Dendritic cell treated with granulocyte-macrophage colony-stimulating factor and Interleukin-4, amounts not matched to agents 40 ng/mL and 50 ng/mL, for 4 days (primary cell): ENCODE measurements around the gene DNAH14.
A peak's percentile ranks its signal among the peaks of the same experiment; 100 is the strongest.
"Not testable (repeated sequence)": the region's sequence is repeated elsewhere in the genome, so short reads cannot be mapped to it uniquely, and the experiment has no call there.

Experiments used
- H3K27ac Mint-ChIP-seq: one replicate; pipeline ENCODE4 v1.8.0; 2022; ENCODE audit warnings: mild to moderate bottlenecking, mixed read lengths
- H3K27me3 Mint-ChIP-seq: one replicate; pipeline ENCODE4 v1.8.0; 2022; ENCODE audit warnings: mild to moderate bottlenecking, mixed read lengths
- H3K36me3 Mint-ChIP-seq: one replicate; pipeline ENCODE4 v1.8.0; 2022; ENCODE audit warnings: low read depth, mixed read lengths
- H3K4me1 Mint-ChIP-seq: one replicate; pipeline ENCODE4 v1.8.0; 2022; ENCODE audit warnings: low read depth, mixed read lengths
- H3K4me3 Mint-ChIP-seq: one replicate; pipeline ENCODE4 v1.8.0; 2022; ENCODE audit warnings: mild to moderate bottlenecking, moderate library complexity, mixed read lengths
- H3K9me3 Mint-ChIP-seq: one replicate; pipeline ENCODE4 v1.8.0; 2022; ENCODE audit warnings: mixed read lengths
- intact Hi-C: fragments of 100-400 bp; cut with micrococcal nuclease; formaldehyde crosslinking; loops from one replicate; pipeline ENCODE4 v1.15.0; 2022

DNAH14 gene

DNA sequence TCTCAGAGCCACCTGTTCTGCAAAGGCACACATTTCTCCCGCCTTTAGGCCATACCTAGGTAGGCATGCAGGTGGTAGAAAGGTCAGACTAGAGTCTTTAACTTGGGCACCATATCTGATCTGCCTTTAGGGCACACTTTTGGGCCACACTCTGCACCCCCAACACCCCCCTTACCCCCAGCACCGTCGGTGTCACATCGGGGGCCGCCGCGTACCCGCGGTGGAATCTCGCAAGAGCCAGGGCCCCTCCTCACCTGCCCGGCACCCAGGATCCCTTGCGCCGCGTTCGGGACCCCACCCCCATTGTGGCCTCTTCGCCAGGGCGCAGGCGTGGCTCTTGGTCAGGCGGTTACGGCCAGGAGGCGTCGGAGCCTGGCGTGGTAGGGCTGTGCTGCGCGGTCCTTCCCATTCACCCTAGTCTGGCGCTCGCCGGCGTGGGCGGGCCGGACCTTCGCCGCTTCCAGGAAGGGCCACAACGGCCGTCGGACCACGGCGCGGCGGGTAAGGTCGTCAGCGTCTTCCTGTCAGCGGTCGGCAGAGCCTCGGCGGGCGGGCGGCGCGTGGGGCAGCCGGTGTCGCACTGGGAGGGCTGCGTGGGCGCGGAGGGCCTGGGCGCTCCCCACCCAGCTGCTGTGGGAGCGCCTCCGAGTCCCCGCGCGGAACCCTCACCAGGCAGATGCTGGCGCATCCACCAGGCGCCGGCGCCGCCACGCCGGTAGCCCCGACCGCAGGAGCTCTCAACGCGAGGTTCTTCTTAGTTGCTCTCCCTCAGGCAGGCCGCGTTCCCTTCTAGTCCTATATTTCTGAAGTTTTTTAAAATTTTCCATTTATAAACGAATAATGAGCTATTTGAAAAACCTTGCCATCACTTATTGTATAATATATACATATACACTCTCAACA, at the start of gene DNAH14:
Gene DNAH14, plus strand, starts transcription at position 341 of the 903 bp plus-strand sequence. CDS start 23,028 bp downstream, outside the sequence.
- intact Hi-C loops = no loop called here
- Mint-ChIP-seq H3K4me1 (peaks cover 17% of the 10 kb centered on the region), H3K27ac (peak within 1 kb of the TSS; percentile 58), H3K9me3 (peaks cover 32% of the 10 kb centered on the region), H3K4me3 (peak within 1 kb of the TSS; percentile 74), H3K27me3 (peaks cover 13% of the 10 kb centered on the region), H3K36me3 (no peaks in the 10 kb centered on the region)

DNA sequence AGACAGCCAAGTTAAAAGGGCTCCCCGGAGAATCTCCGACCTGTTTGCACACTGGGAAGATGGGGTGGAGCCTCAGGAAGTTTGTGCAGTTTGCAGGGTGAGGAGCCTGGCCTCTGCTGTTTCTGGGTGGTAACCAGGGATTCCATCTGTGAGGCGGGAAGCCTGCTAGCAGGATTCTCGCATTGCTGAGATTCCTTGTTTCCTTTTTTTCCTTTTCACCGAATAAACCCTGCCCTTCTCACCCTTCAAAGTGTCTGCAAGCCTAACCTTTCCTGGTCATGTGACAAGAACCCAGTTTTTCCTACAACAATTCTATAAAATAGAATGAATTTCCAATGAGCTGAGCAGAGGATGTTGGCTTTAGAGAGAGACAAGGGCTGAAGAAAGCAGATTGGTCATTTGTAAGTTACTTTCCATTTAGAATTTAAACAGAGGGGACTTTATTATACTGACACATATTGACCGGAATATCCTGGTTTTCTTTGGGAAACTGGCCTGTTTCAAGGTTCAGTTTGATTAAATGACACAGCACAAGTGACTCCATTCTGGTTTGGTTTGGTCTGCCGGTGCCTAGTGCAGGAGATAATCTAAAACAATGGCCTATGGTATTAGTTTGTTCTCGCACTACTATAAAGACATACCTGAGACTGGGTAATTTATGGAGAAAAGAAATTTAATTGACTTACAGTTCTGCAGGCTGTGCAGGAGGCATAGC, 48.7 kb upstream of the DNAH14 start:
- Mint-ChIP-seq H3K4me3 (no peak overlapping the region), H3K27ac (no peak overlapping the region), H3K4me1 (no peaks in the 10 kb centered on the region), H3K36me3 (no peaks in the 10 kb centered on the region), H3K9me3 (peaks cover 12% of the 10 kb centered on the region), H3K27me3 (peaks cover 5% of the 10 kb centered on the region)
- intact Hi-C loops = no loop called here

DNA sequence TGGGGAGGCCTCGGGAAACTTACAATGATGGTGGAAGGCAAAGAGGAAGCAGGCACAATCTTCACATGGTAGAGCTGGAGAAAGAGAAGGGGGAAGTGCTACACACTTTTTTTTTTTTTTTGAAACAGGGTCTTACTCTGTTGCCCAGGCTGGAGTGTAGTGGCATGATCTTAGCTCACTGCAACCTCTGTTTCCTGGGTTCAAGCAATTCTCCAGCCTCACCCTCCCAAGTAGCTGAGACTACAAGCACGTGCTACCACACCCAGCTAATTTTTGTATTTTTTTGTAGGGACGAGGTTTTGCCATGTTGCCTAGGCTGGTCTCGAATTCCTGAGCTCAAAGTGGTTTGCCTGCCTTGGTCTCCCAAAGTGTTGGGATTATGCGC, 48.2 kb upstream of the DNAH14 start:
- H3K4me3 Mint-ChIP-seq, H3K27ac Mint-ChIP-seq, intact Hi-C loops, H3K27me3 Mint-ChIP-seq, H3K4me1 Mint-ChIP-seq, H3K36me3 Mint-ChIP-seq: not testable (repeated sequence)
- peaks cover 18% of the 10 kb centered on the region for H3K9me3 Mint-ChIP-seq

DNA sequence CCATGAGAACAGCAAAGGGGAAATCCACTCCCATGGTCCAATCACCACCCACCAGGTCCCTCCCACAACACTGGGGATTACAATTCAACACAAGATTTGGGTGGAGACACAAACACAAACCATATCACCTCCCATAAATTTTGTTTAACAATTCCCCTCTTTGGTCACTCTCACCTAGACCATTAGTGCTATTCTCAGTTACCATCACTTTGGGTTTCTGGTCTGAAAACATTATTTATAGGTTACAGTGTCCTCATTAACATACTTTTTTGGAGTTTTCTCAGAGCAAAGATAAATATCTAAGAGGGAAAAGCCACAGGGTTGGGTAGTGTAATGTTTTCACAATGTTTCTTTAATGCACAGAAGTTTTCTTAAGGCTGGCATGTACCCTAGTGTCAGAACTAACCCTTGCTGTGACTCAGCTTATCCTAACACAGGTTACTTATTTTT, 47.7 kb upstream of the DNAH14 start:
- intact Hi-C loops = no loop called here
- Mint-ChIP-seq H3K27ac (no peak overlapping the region), H3K4me3 (no peak overlapping the region), H3K27me3 (no peaks in the 10 kb centered on the region), H3K9me3 (peaks cover 23% of the 10 kb centered on the region), H3K4me1 (no peaks in the 10 kb centered on the region), H3K36me3 (no peaks in the 10 kb centered on the region)

DNA sequence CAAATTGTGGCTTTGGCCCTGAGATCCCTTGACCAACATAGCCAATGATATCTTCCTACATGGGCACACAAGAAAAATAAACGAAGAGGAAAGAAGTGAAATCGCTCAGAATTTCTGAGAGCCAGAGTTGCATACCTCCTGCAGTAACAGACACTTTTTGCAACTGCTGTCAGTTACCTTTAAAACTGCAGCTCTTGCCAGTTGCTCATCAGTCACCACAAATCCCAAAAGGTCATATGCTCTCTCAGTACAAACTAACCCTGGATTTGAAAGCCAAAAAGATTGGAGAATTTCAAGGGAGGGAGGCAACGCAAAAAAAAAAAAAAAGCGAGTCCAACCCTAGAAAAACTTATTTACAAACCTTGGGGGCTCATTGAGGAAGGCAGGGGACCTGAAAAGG, 47.2 kb upstream of the DNAH14 start:
- H3K4me3 Mint-ChIP-seq = no peak overlapping the region
- no peaks in the 10 kb centered on the region for H3K36me3 Mint-ChIP-seq
- no peaks in the 10 kb centered on the region for H3K27me3 Mint-ChIP-seq
- H3K4me1 Mint-ChIP-seq = no peaks in the 10 kb centered on the region
- H3K27ac Mint-ChIP-seq = no peak overlapping the region
- intact Hi-C loops = no loop called here
- peaks cover 24% of the 10 kb centered on the region for H3K9me3 Mint-ChIP-seq

DNA sequence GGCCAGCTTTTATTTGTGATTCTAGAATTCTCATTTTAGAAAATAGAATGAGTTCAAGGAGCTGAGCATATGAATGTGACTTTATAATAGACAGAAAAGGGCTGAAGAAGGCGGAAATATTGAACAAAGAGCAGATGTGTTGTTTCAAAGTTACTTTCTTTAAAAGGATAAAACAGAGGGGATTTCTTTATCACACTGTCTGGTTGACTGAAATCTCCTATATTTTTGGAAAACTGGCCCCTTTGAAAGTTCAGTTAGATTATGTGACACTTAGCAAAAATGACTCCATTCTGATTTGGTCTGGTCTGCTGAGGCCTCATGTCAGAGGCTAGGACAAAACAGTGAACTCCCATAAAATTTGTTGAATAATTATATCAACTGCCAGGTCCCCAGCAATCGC, 46.4 kb upstream of the DNAH14 start:
- no peaks in the 10 kb centered on the region for H3K4me1 Mint-ChIP-seq
- H3K9me3 Mint-ChIP-seq = peaks cover 24% of the 10 kb centered on the region

DNA sequence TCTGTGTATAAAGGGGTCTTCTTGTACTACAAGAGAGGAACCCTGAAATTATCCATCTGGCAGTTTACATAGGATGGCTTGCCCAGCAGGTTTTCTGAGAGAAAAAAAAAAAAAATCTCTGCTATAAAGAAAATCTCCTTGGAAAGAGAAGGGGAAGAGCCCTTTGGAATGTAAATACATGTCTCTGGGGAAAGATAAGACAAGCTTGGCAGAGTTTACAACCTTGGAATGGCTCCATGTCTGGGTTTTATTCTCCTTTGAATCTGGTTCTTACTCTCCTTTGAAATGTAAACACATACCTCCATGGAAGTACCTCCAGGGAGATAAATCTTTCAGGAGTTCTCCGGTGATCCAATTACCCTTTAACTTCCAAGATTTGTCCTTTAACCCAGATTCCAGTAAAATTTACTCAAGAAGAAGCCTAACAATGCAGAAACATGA, 45.1 kb upstream of the DNAH14 start:
- H3K36me3 Mint-ChIP-seq = no peaks in the 10 kb centered on the region
- no peaks in the 10 kb centered on the region for H3K4me1 Mint-ChIP-seq
- H3K27me3 Mint-ChIP-seq = no peaks in the 10 kb centered on the region
- H3K27ac Mint-ChIP-seq = no peak overlapping the region
- H3K9me3 Mint-ChIP-seq = peaks cover 24% of the 10 kb centered on the region
- H3K4me3 Mint-ChIP-seq = no peak overlapping the region
- intact Hi-C loops = no loop called here

More for the DNA sequence above, 46.4 kb upstream of the DNAH14 start:
- intact Hi-C loops = no loop called here
- Mint-ChIP-seq H3K27ac (no peak overlapping the region), H3K27me3 (no peaks in the 10 kb centered on the region), H3K36me3 (no peaks in the 10 kb centered on the region), H3K4me3 (no peak overlapping the region)

DNA sequence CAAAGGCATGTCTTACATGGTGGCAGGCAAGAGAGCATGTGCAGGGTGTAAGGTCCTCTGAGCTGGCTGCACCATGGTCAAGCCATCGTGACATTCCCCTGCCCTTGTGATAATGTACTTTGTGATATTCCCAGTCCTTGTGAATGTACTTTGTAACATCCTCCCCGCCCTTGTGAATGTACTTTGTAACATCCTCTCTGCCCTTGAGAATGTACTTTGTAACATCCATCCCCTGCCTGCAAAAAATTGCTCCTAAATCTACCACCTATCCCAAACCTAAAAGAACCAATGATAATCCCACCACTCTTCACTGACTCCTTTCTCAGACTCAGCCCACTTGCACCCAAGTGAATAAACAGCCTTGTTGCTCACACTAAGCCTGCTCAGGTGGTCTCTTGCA, 44.1 kb upstream of the DNAH14 start:
- peaks cover 24% of the 10 kb centered on the region for H3K9me3 Mint-ChIP-seq
- H3K27me3 Mint-ChIP-seq, H3K36me3 Mint-ChIP-seq, intact Hi-C loops, H3K4me3 Mint-ChIP-seq, H3K4me1 Mint-ChIP-seq, H3K27ac Mint-ChIP-seq: not testable (repeated sequence)

DNA sequence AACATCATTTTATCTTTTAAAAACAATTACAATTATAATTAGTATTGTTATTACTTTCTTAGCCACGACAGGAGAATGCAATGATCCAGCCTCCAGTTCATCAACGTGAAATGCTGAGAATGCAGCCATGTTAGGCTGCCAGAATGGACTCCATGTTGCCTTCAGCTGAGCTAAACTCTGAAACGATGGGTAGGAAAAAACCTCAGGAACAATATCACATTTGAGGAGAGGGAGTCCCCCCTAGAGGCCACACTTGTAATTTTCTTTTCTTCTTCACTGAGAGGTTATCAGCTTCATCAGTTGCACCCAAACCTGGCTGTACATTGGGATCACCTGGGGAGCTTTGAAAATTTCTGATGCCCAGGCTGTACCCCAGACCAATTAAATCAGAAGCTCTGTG, 34.6 kb upstream of the DNAH14 start:
- H3K9me3 Mint-ChIP-seq = peaks cover 9% of the 10 kb centered on the region
- no peaks in the 10 kb centered on the region for H3K4me1 Mint-ChIP-seq
- H3K4me3 Mint-ChIP-seq = no peak overlapping the region
- no peaks in the 10 kb centered on the region for H3K36me3 Mint-ChIP-seq
- H3K27ac Mint-ChIP-seq = no peak overlapping the region
- no peaks in the 10 kb centered on the region for H3K27me3 Mint-ChIP-seq
- intact Hi-C loops = no loop called here

DNA sequence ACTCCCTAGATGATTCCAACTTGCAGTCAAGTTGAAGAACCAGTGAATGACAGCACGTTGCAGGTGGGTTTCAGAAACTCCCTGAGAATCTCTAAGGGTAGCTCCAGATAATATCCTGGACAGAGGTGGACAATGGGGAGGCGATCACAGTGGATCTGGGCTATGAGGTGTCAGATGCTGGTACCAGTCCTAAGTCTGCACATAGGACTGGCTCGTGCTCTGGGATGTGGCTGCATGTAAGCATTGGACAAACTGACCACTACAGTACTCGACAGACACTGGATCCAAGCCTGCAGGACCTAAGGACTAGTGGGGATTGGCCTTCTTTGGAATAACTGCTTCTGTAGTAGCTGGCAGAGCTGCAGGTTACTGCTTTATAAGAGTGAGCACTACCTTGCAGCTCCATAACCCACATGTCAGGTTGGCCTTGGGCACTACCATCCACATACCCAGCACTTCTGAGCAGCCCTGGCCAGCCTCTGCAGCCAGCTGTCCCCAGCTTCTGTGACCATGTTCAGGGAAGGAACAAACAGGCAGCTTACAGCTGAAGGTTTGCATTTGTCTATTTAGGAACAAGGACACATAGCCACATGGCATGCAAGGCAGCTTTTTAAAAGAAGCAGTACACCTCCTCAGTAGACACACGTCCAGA, 33.2 kb upstream of the DNAH14 start:
- no peaks in the 10 kb centered on the region for H3K27me3 Mint-ChIP-seq
- H3K27ac Mint-ChIP-seq = no peak overlapping the region
- H3K36me3 Mint-ChIP-seq = no peaks in the 10 kb centered on the region
- peaks cover 9% of the 10 kb centered on the region for H3K9me3 Mint-ChIP-seq
- H3K4me1 Mint-ChIP-seq = no peaks in the 10 kb centered on the region
- intact Hi-C loops = no loop called here
- H3K4me3 Mint-ChIP-seq = no peak overlapping the region

DNA sequence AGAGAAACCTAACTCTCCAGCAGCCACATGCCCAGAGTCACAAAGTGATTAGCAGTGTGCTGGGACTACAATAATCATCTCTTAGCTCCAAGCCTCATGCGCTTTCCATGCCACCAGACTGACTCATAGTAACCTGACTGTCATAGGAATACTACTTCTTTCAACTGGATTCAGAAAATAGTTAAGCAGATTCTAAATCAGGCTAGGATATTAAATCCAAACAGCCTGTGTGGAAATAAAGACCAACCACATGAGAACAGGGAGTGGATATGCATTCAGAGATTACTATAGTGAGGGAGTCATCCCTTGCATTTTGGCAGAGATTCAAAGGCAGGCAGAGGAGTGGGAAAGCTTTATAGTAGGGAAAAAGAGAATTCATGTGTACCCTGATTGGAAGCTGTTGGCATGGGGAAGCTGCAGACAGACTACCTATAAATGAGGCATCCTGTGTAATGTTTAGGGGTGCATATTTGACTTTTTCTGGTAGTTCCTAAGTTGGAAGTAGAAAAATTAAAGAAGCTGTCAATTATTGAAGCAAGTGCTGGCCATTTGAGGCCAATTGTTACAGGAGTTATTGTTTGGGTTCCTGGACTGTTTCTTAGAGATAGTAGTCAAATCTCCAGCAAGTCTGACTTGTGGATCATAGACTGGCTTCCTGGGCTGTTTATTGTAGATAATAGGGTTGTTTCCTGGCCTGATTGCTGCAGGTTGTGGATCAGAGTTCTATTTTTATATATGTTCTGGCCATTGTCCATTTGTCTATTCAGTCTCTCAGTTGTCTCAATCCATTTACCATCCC, 31.7 kb upstream of the DNAH14 start:
- Mint-ChIP-seq H3K9me3 (peaks cover 9% of the 10 kb centered on the region), H3K4me3 (no peak overlapping the region), H3K4me1 (no peaks in the 10 kb centered on the region), H3K36me3 (no peaks in the 10 kb centered on the region), H3K27ac (no peak overlapping the region), H3K27me3 (no peaks in the 10 kb centered on the region)
- intact Hi-C loops = no loop called here

DNA sequence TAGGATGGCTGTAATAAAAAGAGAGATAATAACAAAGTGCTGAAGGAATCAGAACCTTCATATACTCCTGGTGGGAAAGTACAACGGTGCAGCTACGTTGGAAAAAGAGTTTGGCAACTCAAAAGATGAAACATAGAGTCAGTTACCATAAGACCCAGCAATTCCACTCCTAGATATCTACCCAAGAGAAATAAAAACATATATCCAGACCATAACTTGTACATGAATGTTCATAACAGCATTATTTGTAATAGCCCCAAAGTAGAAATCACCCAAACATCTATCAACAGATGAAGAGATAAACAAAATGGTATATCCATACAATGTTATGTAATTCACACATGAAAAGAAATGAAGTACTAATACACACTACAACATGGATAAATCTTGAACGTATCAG, 30.5 kb upstream of the DNAH14 start:
- Mint-ChIP-seq H3K4me3 (no peak overlapping the region), H3K9me3 (peaks cover 9% of the 10 kb centered on the region), H3K4me1 (no peaks in the 10 kb centered on the region), H3K27me3 (no peaks in the 10 kb centered on the region), H3K27ac (no peak overlapping the region), H3K36me3 (no peaks in the 10 kb centered on the region)
- intact Hi-C loops = no loop called here

DNA sequence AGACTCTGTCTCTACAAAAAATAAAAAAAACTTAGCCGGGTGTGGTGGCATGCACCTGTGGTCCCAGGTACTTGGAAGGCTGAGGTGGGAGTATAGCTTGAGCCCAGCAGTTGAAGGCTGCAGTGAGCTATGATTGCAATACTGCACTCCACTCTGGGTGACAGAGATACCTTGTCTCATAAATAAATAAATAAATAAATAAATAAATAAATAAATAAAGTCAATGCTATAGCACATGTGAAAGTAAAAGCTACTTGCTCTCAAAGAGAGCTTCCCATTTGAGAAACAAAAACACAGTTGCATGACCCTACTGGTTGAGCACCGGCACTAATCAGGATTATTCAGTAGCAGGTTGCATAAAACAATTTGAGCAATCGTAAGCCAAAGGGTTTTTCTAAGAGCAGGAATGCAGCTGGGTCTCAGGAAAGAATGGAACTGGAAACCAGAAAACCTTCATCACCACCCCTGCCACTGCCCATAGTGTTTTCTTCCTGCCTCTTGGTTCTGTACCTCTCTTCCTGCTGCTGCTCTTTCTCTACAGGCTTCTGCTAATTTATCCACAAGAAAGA, 29.3 kb upstream of the DNAH14 start:
- H3K9me3 Mint-ChIP-seq = peaks cover 9% of the 10 kb centered on the region
- intact Hi-C loops = no loop called here
- H3K27me3 Mint-ChIP-seq = no peaks in the 10 kb centered on the region
- no peaks in the 10 kb centered on the region for H3K36me3 Mint-ChIP-seq
- H3K4me3 Mint-ChIP-seq = no peak overlapping the region
- H3K27ac Mint-ChIP-seq = no peak overlapping the region
- H3K4me1 Mint-ChIP-seq = no peaks in the 10 kb centered on the region
